Astrocyte (in vitro differentiated cells and primary cell): ENCODE results near the gene PGRMC1. TPM values are rescaled to one million over a fixed set of nuclear protein-coding genes. Genes with fewer than 3 reads are reported as not detected.
A peak's percentile ranks its signal among the peaks of the same experiment; 100 is the strongest.
"Not testable (repeated sequence)": the region's sequence is repeated elsewhere in the genome, so short reads cannot be mapped to it uniquely, and the experiment has no call there.

Experiments
- DNase-seq: peaks from one replicate; pipeline ENCODE4 v3.0.0-alpha.2; 2010; ENCODE audit warnings: low read depth
- FAIRE-seq: peaks from 2 replicates; lab custom pipeline; 2011; peaks lifted over from hg19 to GRCh38; lab: Jason Lieb, UNC
- H2AFZ ChIP-seq: 2 replicates; pipeline ENCODE4 v1.6.0; 2012; ENCODE audit warnings: low read depth, low read length, inconsistent platforms
- H3K27ac ChIP-seq: 2 replicates; pipeline ENCODE4 v1.5.1; 2011; ENCODE audit warnings: low read depth, low read length, inconsistent platforms
- H3K27me3 ChIP-seq: 2 replicates; pipeline ENCODE4 v1.6.0; 2011; ENCODE audit warnings: low read length, inconsistent platforms; ENCODE audit not compliant: insufficient read depth
- H3K36me3 ChIP-seq: 2 replicates; pipeline ENCODE4 v1.5.1; 2011; ENCODE audit warnings: low read length, inconsistent platforms; ENCODE audit not compliant: insufficient read depth
- H3K4me1 ChIP-seq: 2 replicates; pipeline ENCODE4 v1.5.1; 2011; ENCODE audit warnings: low read length, inconsistent platforms; ENCODE audit not compliant: insufficient read depth
- H3K4me2 ChIP-seq: 2 replicates; pipeline ENCODE4 v1.6.0; 2012; ENCODE audit warnings: low read length, inconsistent platforms
- H3K4me3 ChIP-seq: 2 replicates; pipeline ENCODE4 v1.5.1; 2011; ENCODE audit warnings: low read depth, mild to moderate bottlenecking, low read length, inconsistent platforms; ENCODE audit not compliant: insufficient read depth
- H3K79me2 ChIP-seq: 2 replicates; pipeline ENCODE4 v1.6.0; 2012; ENCODE audit warnings: mild to moderate bottlenecking, low read length, inconsistent platforms; ENCODE audit not compliant: insufficient read depth
- H3K9ac ChIP-seq: 2 replicates; pipeline ENCODE4 v1.6.0; 2012; ENCODE audit warnings: mild to moderate bottlenecking, low read length, inconsistent platforms
- H3K9me3 ChIP-seq: 2 replicates; pipeline ENCODE4 v1.5.1; 2012; ENCODE audit warnings: low read depth, mild to moderate bottlenecking, low read length, inconsistent platforms; ENCODE audit not compliant: insufficient read depth
- H4K20me1 ChIP-seq: 2 replicates; pipeline ENCODE4 v1.6.0; 2012; ENCODE audit warnings: low read length, inconsistent platforms; ENCODE audit not compliant: insufficient read depth
- H3K27ac Mint-ChIP-seq: one replicate; pipeline ENCODE4 v1.8.0; 2021; ENCODE audit warnings: mild to moderate bottlenecking, mixed read lengths; ENCODE audit not compliant: unreplicated experiment
- H3K27me3 Mint-ChIP-seq: one replicate; pipeline ENCODE4 v1.8.0; 2021; ENCODE audit warnings: low read depth, mixed read lengths; ENCODE audit not compliant: unreplicated experiment
- H3K36me3 Mint-ChIP-seq: one replicate; pipeline ENCODE4 v1.8.0; 2021; ENCODE audit warnings: low read depth, mixed read lengths; ENCODE audit not compliant: unreplicated experiment
- H3K4me1 Mint-ChIP-seq: one replicate; pipeline ENCODE4 v1.8.0; 2021; ENCODE audit warnings: low read depth, mixed read lengths; ENCODE audit not compliant: unreplicated experiment
- H3K4me3 Mint-ChIP-seq: one replicate; pipeline ENCODE4 v1.8.0; 2021; ENCODE audit warnings: mild to moderate bottlenecking, moderate library complexity, mixed read lengths; ENCODE audit not compliant: unreplicated experiment
- H3K9me3 Mint-ChIP-seq: one replicate; pipeline ENCODE4 v1.8.0; 2021; ENCODE audit warnings: mild to moderate bottlenecking, mixed read lengths; ENCODE audit not compliant: unreplicated experiment
- CTCF ChIP-seq: IDR thresholded peaks from 2 replicates; pipeline ENCODE4 v1.5.1; 2011; ENCODE audit warnings: low read depth, mild to moderate bottlenecking, inconsistent platforms, low read length, moderate library complexity; ENCODE audit not compliant: insufficient read depth
- EZH2 ChIP-seq: IDR thresholded peaks from 2 replicates; pipeline ENCODE4 v1.6.1; 2012; ENCODE audit warnings: mild to moderate bottlenecking, low read length, inconsistent platforms; ENCODE audit not compliant: insufficient read depth
- total RNA-seq: library from RNA; stranded (reverse); gene quantifications from 2 replicates; pipeline ENCODE4 v1.2.1, GENCODE V29; 2021

The PGRMC1 gene
- total RNA-seq, 1 donor from 2014 or later = 118 TPM

- Mint-ChIP-seq H3K27ac (no peak overlapping the region), H3K27me3 (peaks cover 9% of the 10 kb centered on the region), H3K9me3 (peaks cover 4% of the 10 kb centered on the region), H3K4me1 (no peaks in the 10 kb centered on the region), H3K36me3 (no peaks in the 10 kb centered on the region), H3K4me3 (no peak overlapping the region)
- Histone ChIP-seq H3K4me3 (no peak overlapping the region), H3K4me2 (no peak overlapping the region), H3K9ac (no peak overlapping the region), H3K4me1 (no peaks in the 10 kb centered on the region), H3K9me3 (no peaks in the 10 kb centered on the region), H3K27me3 (no peaks in the 10 kb centered on the region), H3K27ac (no peak overlapping the region), H2AFZ (no peak overlapping the region), H3K79me2 (no peaks in the 10 kb centered on the region), H4K20me1 (no peaks in the 10 kb centered on the region), H3K36me3 (no peaks in the 10 kb centered on the region)
- FAIRE-seq (no peak), DNase-seq (no peak)
- TF ChIP-seq EZH2 = no peak
- no peak for TF ChIP-seq CTCF
Measured at GRCh38 chrX:119208401-119209057, 27.6 kb upstream of the PGRMC1 start.

- not testable (repeated sequence) for H3K36me3 Mint-ChIP-seq, H3K27me3 Mint-ChIP-seq, H3K9me3 ChIP-seq, H2AFZ ChIP-seq, H3K27ac ChIP-seq, H3K27me3 ChIP-seq, H4K20me1 ChIP-seq, H3K4me3 Mint-ChIP-seq, H3K4me1 Mint-ChIP-seq, H3K9ac ChIP-seq, FAIRE-seq, H3K9me3 Mint-ChIP-seq, H3K27ac Mint-ChIP-seq, H3K36me3 ChIP-seq, H3K4me3 ChIP-seq, H3K79me2 ChIP-seq, H3K4me1 ChIP-seq, DNase-seq, H3K4me2 ChIP-seq
Measured at GRCh38 chrX:119210931-119211648, 25.0 kb upstream of the PGRMC1 start.

GRCh38 chrX:119211649-119212014 lies 24.5 kb upstream of the PGRMC1 start:
- no peaks in the 10 kb centered on the region for H3K27me3 ChIP-seq
- no peaks in the 10 kb centered on the region for H3K36me3 ChIP-seq
- H3K27ac ChIP-seq = no peak overlapping the region
- no peak for TF ChIP-seq CTCF
- TF ChIP-seq EZH2 = no peak
- no peak overlapping the region for H3K4me3 ChIP-seq
- H2AFZ ChIP-seq = no peak overlapping the region
- no peaks in the 10 kb centered on the region for H3K4me1 ChIP-seq
- Mint-ChIP-seq H3K27me3 (peaks cover 6% of the 10 kb centered on the region), H3K9me3 (peaks cover 4% of the 10 kb centered on the region), H3K4me1 (no peaks in the 10 kb centered on the region), H3K27ac (no peak overlapping the region), H3K4me3 (no peak overlapping the region), H3K36me3 (no peaks in the 10 kb centered on the region)
- FAIRE-seq (peak; percentile 13), DNase-seq (no peak)
- H4K20me1 ChIP-seq = no peaks in the 10 kb centered on the region
- no peak overlapping the region for H3K4me2 ChIP-seq
- no peak overlapping the region for H3K9ac ChIP-seq
- no peaks in the 10 kb centered on the region for H3K9me3 ChIP-seq
- H3K79me2 ChIP-seq = no peaks in the 10 kb centered on the region
